GM12864 (cell line): ENCODE measurements around the gene ARHGEF3.

Source experiments
- DNase-seq: peaks from one replicate; pipeline ENCODE4 v3.0.0-alpha.2; 2011; ENCODE audit warnings: low read depth
- H3K4me3 ChIP-seq: 2 replicates; pipeline ENCODE4 v1.5.1; 2011; ENCODE audit warnings: mild to moderate bottlenecking, low read depth, low read length, control low read depth
- CTCF ChIP-seq: IDR thresholded peaks from 2 replicates; pipeline ENCODE4 v1.5.1; 2011; ENCODE audit warnings: low read depth, mild to moderate bottlenecking, moderate library complexity, low read length, control low read depth, inconsistent platforms; ENCODE audit errors: missing control alignments

The ARHGEF3 gene

GRCh38 chr3:56802378-56802745 lies 613 bp upstream of the ARHGEF3 start:
- no peak for DNase-seq
- H3K4me3 ChIP-seq = peak overlapping the region; percentile 74
- TF ChIP-seq CTCF = no peak

- TF ChIP-seq CTCF = no peak
- no peak for DNase-seq
- H3K4me3 ChIP-seq = peak overlapping the region; percentile 74
Measured at GRCh38 chr3:56800832-56801661, 702 bp downstream of the ARHGEF3 start.

GRCh38 chr3:56800130-56800831 lies 1.5 kb downstream of the ARHGEF3 start:
- TF ChIP-seq CTCF = no peak
- H3K4me3 ChIP-seq = peak overlapping the region; percentile 74
- DNase-seq = peak; percentile 51

GRCh38 chr3:56799251-56799882 lies 2.4 kb downstream of the ARHGEF3 start:
- TF ChIP-seq CTCF = peak; percentile 36
- peak; percentile 38 for DNase-seq
- H3K4me3 ChIP-seq = peak overlapping the region; percentile 40

- no peak for DNase-seq
- H3K4me3 ChIP-seq = no peak overlapping the region
- no peak for TF ChIP-seq CTCF
Measured at GRCh38 chr3:56796996-56797395, 4.8 kb downstream of the ARHGEF3 start.

GRCh38 chr3:56796202-56796601 lies 5.5 kb downstream of the ARHGEF3 start:
- DNase-seq = no peak

More at GRCh38 chr3:56796202-56796601, 5.5 kb downstream of the ARHGEF3 start:
- no peak for TF ChIP-seq CTCF
- H3K4me3 ChIP-seq = no peak overlapping the region
